HepG2 (cell line): ENCODE results near the gene ZNF618. TPM values are rescaled to one million over a fixed set of nuclear protein-coding genes. Genes with fewer than 3 reads are reported as not detected.

Experiments
- GATAD2A ChIP-seq: IDR thresholded peaks from 2 replicates; pipeline ENCODE4 v1.6.1; 2016
- GZF1 ChIP-seq: sonication (generic); formaldehyde crosslinking; IDR thresholded peaks from 2 replicates; pipeline ENCODE4 v1.5.1; 2020; ENCODE audit warnings: mild to moderate bottlenecking, missing genetic modification reagents
- IRF2 ChIP-seq: IDR thresholded peaks from 2 replicates; pipeline ENCODE4 v1.6.1; 2018; ENCODE audit warnings: missing genetic modification reagents, missing compliant biosample characterization
- KDM4B ChIP-seq: sonication (generic); formaldehyde crosslinking; IDR thresholded peaks from 2 replicates; pipeline ENCODE4 v1.4.0; 2020; ENCODE audit warnings: missing genetic modification reagents
- MAF1 ChIP-seq: sonication (generic); formaldehyde crosslinking; IDR thresholded peaks from 2 replicates; pipeline ENCODE4 v1.5.0; 2020; ENCODE audit warnings: missing genetic modification reagents, borderline replicate concordance
- SIN3A ChIP-seq: IDR thresholded peaks from 2 replicates; pipeline ENCODE4 v1.6.1; 2011; ENCODE audit warnings: low read depth, mild to moderate bottlenecking, control low read depth, low read length, borderline replicate concordance
- ZFP41 ChIP-seq: sonication (generic); formaldehyde crosslinking; IDR thresholded peaks from 2 replicates; pipeline ENCODE4 v1.4.0; 2020; ENCODE audit warnings: mild to moderate bottlenecking, missing genetic modification reagents, borderline replicate concordance
- ZNF589 ChIP-seq: sonication (generic); formaldehyde crosslinking; conservative IDR thresholded peaks from 2 replicates; pipeline ENCODE4 v1.8.0; 2022; ENCODE audit warnings: mild to moderate bottlenecking, moderate library complexity, missing genetic modification reagents
- ZNF788 ChIP-seq: sonication (generic); formaldehyde crosslinking; IDR thresholded peaks from 2 replicates; pipeline ENCODE4 v1.5.0; 2020; ENCODE audit warnings: mild to moderate bottlenecking, missing genetic modification reagents, borderline replicate concordance
- ZSCAN22 ChIP-seq: sonication (generic); formaldehyde crosslinking; IDR thresholded peaks from 2 replicates; pipeline ENCODE4 v1.4.0; 2020; ENCODE audit warnings: mild to moderate bottlenecking, missing genetic modification reagents
- polyA plus RNA-seq, 8 experiments: library from polyadenylated mRNA; depleted of rRNA in 3 of 8; stranded (reverse) in 7 of 8; unstranded in 1 of 8; fragments of >200 nt; fragmentation: Illumina TruSeq in 4 of 8; extraction: Trizol in 4 of 8; gene quantifications; 2 replicates each; pipeline versions ENCODE4 v1.2.1 to v1.2.3, GENCODE V29; 2011 to 2016; ENCODE audit warnings: low read depth in 4 of 8, missing spikeins in 1 of 8, mixed read lengths in 1 of 8; ENCODE audit not compliant: insufficient read depth in 1 of 8
- total RNA-seq, 5 experiments: library from RNA; depleted of rRNA; stranded (reverse); fragments of >200 nt; fragmentation: Illumina TruSeq; extraction: Trizol; gene quantifications; 2 replicates each; pipeline ENCODE4 v1.2.3, GENCODE V29; 2016; ENCODE audit warnings: low read depth in 1 of 5
- TF ChIP-seq, protein P1 (sequence below): sonication (generic); formaldehyde crosslinking; IDR thresholded peaks from 2 replicates; pipeline ENCODE4 v1.5.1; 2020; ENCODE audit warnings: mild to moderate bottlenecking, moderate library complexity, missing genetic modification reagents
- TF ChIP-seq, protein P2 (sequence below): sonication (generic); formaldehyde crosslinking; IDR thresholded peaks from 2 replicates; pipeline ENCODE4 v1.5.0; 2020; ENCODE audit warnings: mild to moderate bottlenecking, missing genetic modification reagents
- TF ChIP-seq, protein P3 (sequence below): sonication (generic); formaldehyde crosslinking; IDR thresholded peaks from 2 replicates; pipeline ENCODE4 v1.4.0; 2020; ENCODE audit warnings: missing genetic modification reagents
- TF ChIP-seq, protein P4 (sequence below): sonication (generic); formaldehyde crosslinking; IDR thresholded peaks from 2 replicates; pipeline ENCODE4 v1.5.0; 2020; ENCODE audit warnings: mild to moderate bottlenecking, missing genetic modification reagents, moderate library complexity
- TF ChIP-seq, protein P5 (sequence below): sonication (generic); formaldehyde crosslinking; IDR thresholded peaks from 2 replicates; pipeline ENCODE4 v1.5.1; 2020; ENCODE audit warnings: missing genetic modification reagents, mild to moderate bottlenecking, borderline replicate concordance

Gene ZNF618
- total and polyA plus RNA-seq, 2 of the 13 experiments (the other 11 are each of a cell fraction or from before 2014, with no cell fraction given) = 0.07 TPM

DNA sequence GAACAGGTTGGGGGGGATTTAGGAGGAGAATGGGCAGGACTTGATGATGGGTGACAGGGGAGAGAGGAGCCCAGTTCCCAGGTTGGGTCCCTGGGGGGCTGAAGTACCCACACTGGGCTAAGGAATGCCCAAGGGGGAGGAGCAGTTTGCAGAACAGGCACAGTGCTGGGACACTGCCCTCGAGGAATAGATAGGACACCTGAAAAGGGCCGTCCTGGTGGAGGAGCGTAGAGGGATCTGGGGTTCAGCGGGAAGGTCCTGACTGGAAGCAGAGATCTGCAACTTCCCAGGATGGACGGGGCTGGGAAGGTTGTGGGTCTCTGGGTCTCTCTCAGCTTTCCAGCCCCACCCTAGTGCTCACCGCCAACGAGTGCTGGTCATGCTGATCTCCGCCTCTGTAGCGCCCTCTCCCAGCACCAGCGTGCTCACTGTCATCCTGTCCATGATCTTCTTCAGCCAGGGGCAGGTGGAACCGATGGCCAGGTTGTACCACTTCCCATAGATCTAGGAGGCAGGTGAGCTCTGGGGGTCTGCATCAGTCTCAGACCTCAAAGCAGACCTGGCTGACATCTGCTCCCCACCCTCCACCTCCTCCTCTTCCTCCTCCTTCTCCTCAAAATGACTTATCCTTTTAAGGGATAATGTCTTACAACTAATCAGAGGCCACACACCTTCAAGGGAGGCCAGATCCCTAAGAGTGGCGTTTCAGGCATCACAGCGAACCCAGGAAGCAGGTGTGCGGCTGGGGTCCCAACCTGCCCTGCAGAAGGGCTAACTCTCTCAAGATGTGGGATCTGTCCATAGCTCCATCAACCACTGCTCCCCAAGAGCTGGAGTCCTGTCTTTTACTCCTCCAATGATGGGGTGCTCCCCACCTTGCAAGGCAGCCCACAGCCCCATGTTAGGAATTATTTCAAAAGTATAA, 200.4 kb downstream of the ZNF618 start (continued):
- TF ChIP-seq, protein P1, sequence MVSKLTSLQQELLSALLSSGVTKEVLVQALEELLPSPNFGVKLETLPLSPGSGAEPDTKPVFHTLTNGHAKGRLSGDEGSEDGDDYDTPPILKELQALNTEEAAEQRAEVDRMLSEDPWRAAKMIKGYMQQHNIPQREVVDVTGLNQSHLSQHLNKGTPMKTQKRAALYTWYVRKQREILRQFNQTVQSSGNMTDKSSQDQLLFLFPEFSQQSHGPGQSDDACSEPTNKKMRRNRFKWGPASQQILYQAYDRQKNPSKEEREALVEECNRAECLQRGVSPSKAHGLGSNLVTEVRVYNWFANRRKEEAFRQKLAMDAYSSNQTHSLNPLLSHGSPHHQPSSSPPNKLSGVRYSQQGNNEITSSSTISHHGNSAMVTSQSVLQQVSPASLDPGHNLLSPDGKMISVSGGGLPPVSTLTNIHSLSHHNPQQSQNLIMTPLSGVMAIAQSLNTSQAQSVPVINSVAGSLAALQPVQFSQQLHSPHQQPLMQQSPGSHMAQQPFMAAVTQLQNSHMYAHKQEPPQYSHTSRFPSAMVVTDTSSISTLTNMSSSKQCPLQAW (CRISPR knock-in tag) = 0 out of 2 replicates have a peak, but pooled peaks have one; percentile 22
- TF ChIP-seq KDM4B (CRISPR knock-in tag) (no peak), IRF2 (CRISPR knock-in tag) (peak; percentile 54; the same call in 1 of the 2 replicates), MAF1 (CRISPR knock-in tag) (no peak), ZNF589 (CRISPR knock-in tag) (no peak), ZFP41 (CRISPR knock-in tag) (0 out of 2 replicates have a peak, but pooled peaks have one; percentile 14), GATAD2A (CRISPR knock-in tag) (peak; percentile 26; the same call in 1 of the 2 replicates), ZNF788 (peak; percentile 42; the same call in 1 of the 2 replicates), GZF1 (no peak), SIN3A (peak; percentile 93; the same call in 1 of the 2 replicates), ZSCAN22 (CRISPR knock-in tag) (no peak)
- TF ChIP-seq, protein P2, sequence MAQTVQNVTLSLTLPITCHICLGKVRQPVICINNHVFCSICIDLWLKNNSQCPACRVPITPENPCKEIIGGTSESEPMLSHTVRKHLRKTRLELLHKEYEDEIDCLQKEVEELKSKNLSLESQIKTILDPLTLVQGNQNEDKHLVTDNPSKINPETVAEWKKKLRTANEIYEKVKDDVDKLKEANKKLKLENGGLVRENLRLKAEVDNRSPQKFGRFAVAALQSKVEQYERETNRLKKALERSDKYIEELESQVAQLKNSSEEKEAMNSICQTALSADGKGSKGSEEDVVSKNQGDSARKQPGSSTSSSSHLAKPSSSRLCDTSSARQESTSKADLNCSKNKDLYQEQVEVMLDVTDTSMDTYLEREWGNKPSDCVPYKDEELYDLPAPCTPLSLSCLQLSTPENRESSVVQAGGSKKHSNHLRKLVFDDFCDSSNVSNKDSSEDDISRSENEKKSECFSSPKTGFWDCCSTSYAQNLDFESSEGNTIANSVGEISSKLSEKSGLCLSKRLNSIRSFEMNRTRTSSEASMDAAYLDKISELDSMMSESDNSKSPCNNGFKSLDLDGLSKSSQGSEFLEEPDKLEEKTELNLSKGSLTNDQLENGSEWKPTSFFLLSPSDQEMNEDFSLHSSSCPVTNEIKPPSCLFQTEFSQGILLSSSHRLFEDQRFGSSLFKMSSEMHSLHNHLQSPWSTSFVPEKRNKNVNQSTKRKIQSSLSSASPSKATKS (CRISPR knock-in tag) = no peak
- TF ChIP-seq, protein P3, sequence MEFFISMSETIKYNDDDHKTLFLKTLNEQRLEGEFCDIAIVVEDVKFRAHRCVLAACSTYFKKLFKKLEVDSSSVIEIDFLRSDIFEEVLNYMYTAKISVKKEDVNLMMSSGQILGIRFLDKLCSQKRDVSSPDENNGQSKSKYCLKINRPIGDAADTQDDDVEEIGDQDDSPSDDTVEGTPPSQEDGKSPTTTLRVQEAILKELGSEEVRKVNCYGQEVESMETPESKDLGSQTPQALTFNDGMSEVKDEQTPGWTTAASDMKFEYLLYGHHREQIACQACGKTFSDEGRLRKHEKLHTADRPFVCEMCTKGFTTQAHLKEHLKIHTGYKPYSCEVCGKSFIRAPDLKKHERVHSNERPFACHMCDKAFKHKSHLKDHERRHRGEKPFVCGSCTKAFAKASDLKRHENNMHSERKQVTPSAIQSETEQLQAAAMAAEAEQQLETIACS = no peak
- TF ChIP-seq, protein P4, sequence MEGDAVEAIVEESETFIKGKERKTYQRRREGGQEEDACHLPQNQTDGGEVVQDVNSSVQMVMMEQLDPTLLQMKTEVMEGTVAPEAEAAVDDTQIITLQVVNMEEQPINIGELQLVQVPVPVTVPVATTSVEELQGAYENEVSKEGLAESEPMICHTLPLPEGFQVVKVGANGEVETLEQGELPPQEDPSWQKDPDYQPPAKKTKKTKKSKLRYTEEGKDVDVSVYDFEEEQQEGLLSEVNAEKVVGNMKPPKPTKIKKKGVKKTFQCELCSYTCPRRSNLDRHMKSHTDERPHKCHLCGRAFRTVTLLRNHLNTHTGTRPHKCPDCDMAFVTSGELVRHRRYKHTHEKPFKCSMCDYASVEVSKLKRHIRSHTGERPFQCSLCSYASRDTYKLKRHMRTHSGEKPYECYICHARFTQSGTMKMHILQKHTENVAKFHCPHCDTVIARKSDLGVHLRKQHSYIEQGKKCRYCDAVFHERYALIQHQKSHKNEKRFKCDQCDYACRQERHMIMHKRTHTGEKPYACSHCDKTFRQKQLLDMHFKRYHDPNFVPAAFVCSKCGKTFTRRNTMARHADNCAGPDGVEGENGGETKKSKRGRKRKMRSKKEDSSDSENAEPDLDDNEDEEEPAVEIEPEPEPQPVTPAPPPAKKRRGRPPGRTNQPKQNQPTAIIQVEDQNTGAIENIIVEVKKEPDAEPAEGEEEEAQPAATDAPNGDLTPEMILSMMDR (CRISPR knock-in tag) = peak; percentile 87
- TF ChIP-seq, protein P5, sequence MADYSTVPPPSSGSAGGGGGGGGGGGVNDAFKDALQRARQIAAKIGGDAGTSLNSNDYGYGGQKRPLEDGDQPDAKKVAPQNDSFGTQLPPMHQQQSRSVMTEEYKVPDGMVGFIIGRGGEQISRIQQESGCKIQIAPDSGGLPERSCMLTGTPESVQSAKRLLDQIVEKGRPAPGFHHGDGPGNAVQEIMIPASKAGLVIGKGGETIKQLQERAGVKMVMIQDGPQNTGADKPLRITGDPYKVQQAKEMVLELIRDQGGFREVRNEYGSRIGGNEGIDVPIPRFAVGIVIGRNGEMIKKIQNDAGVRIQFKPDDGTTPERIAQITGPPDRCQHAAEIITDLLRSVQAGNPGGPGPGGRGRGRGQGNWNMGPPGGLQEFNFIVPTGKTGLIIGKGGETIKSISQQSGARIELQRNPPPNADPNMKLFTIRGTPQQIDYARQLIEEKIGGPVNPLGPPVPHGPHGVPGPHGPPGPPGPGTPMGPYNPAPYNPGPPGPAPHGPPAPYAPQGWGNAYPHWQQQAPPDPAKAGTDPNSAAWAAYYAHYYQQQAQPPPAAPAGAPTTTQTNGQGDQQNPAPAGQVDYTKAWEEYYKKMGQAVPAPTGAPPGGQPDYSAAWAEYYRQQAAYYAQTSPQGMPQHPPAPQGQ (CRISPR knock-in tag) = 0 out of 2 replicates have a peak, but pooled peaks have one; percentile 9
